GM19395 (cell line): ENCODE measurements around the gene ZNF683.
"Not testable (repeated sequence)": the region's sequence is repeated elsewhere in the genome, so short reads cannot be mapped to it uniquely, and the experiment has no call there.

ENCODE experiments used
- ATAC-seq: cut with Tn5 transposase; IDR thresholded peaks from one replicate; pipeline ENCODE4 v1.9.1; 2021; ENCODE audit warnings: mild to moderate bottlenecking, moderate library complexity; ENCODE audit not compliant: unreplicated experiment

ZNF683 gene

GRCh38 chr1:26372611-26373010 lies at the start of gene ZNF683:
Gene ZNF683 (minus strand): TSS chr1:26372750. CDS start chr1:26368571, 4,179 bp downstream.
- not testable (repeated sequence) for ATAC-seq

- ATAC-seq, result no peak
Observed at GRCh38 chr1:26419494-26419893, 46.9 kb upstream of the ZNF683 start.

DNA sequence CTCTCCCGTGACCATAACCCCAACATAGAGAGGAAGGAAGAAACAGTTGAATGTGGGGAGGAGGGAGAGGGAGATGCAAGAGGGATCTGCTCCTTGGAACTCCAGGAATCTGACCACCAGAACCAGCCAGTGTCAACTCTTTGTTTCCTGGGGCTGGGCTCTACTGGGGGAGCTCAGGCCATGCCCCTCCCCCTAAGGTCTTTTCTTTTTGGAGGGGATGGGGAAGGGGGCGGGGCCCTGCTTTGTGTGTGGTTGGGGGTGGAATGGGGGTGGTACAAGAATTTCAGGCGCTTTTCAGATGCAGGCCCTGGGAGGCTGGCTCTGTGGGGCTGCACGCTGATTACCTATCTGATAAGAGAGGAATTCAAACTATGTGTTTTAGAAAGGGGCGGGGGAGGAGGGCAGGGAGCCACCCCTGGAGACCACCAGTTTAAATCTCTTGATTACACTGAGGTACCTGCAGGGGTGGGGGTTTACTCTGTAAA lies 46.4 kb upstream of the ZNF683 start:
- ATAC-seq, result no peak

DNA sequence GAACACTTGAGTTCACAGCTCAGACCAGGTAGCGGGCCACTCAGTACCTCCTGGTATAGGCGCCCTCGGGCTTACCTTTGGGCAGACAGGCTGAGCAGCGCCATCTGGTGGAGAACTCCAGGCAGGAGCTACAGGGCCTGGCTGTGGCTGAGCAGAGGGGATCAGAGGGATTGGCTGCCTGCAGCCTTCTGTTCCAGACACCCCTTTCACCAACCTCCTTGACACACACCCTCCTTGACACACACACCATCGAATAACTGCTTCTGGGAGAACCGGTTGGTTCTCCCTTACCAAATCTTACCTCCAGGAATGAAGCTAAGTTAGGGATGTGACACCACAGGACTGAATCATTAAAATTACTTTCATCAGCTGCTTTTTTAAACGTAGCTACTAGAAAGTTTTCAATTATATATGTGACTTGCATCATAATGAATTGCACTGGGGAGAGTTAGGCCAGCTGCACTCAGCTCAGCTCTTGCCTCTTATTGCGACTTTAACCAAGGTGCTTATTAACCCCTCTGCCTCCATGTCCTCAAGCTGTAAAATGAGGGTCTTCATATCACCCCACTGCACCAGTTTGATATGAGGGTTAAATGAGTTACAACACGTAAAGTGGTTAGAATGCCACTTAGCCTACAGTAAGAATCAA lies 44.7 kb upstream of the ZNF683 start:
- no peak for ATAC-seq

DNA sequence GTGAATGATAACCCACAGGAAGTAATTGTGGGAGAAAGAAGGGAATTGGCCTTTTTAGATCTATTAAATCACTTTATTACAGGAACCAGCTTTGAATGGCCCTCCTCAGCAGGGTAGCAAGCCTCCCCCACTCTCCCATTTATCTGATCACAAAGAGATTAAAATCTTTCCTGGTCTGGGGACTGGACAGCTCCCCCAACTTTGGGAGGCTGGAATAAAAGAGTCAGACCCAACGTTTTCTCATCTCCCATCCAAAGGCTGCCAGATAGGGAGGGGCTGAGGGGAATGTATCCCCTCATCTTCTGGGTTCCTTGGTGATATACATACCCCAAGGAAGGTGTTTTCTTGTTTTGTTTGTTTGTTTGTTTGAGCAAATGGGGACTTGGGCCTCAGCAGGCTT lies 40.5 kb upstream of the ZNF683 start:
- no peak for ATAC-seq

GRCh38 chr1:26412180-26412840 lies 39.8 kb upstream of the ZNF683 start:
- ATAC-seq, result no peak

DNA sequence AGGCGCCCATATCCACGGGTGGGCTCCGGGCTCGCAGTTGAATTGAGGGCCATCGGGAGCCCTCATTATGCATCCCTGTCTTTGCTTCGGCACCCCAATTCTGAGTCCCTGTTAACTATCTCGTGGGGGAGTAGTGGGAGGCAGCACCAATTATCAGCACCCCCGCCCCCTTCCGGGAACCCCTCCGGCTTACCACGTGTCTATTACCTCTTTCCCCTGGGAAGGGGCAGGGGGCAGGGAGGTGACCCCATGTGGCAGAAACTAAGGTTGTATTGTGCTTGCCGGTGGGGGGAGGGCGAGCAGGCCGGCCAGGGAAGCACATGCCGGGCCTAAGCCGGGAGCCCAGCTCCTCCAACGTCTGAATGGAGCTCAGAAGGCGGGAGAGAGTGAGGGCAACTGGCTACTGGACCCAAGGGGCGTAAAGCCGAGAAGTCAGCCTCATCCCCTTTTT lies 39.1 kb upstream of the ZNF683 start:
- no peak for ATAC-seq

DNA sequence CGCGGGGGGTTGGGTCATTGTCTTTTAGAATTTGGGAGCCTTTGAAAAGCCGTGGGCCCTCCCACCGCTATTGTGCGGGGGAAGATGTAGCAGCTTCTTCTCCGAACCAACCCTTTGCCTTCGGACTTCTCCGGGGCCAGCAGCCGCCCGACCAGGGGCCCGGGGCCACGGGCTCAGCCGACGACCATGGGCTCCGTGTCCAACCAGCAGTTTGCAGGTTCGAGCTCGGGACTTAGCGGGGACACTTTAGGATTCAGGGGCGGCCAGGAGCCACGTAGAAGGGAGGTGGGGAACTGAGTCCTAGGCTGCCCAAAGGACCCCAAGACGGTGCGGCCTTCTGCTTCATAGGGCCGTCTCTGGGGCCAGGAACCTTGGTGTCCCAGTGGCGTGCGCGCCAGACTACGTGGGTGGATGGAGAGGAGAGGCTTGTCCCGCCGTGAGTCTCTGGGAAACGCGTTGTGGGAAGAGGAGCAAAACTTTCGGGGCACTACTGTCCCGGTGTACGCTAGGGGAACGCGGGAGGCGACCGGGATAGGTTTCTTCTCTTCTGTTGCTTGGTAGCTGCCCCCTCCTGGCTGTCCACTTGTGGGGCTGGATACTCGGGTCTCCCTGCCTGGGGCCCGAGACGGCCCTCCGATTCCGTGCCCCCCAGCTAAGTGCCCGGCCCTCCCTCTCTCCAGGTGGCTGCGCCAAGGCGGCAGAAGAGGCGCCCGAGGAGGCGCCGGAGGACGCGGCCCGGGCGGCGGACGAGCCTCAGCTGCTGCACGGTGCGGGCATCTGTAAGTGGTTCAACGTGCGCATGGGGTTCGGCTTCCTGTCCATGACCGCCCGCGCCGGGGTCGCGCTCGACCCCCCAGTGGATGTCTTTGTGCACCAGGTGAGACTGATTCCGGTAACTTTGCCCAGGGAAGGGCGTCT lies 38.4 kb upstream of the ZNF683 start, which contains the start of gene LIN28A:
Gene LIN28A, plus strand, starts transcription at position 112 of the 918 bp plus-strand sequence. Its CDS starts 75 bp downstream, at position 187.
- no peak for ATAC-seq

- no peak for ATAC-seq
Observed at GRCh38 chr1:26409191-26409807, 36.7 kb upstream of the ZNF683 start.

DNA sequence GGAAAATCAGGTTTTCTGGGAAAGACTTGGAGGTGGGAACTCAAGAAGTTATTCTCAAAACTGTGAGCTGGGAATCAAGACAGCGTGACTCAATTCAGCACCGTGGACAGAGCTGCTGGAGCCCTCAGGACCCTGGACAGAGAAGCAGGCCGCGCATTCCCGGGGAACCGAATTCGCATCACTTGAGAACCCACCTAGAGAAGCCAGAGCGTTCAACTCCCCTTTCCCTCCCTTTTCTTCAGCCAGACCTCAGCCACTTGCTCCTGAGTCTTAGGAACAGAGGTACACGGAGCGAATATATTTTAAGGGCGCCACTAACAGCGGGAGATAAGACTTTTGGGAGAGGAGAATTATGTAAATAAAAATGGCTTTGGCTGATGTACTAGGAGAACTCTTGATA lies 36.1 kb upstream of the ZNF683 start:
- no peak for ATAC-seq

DNA sequence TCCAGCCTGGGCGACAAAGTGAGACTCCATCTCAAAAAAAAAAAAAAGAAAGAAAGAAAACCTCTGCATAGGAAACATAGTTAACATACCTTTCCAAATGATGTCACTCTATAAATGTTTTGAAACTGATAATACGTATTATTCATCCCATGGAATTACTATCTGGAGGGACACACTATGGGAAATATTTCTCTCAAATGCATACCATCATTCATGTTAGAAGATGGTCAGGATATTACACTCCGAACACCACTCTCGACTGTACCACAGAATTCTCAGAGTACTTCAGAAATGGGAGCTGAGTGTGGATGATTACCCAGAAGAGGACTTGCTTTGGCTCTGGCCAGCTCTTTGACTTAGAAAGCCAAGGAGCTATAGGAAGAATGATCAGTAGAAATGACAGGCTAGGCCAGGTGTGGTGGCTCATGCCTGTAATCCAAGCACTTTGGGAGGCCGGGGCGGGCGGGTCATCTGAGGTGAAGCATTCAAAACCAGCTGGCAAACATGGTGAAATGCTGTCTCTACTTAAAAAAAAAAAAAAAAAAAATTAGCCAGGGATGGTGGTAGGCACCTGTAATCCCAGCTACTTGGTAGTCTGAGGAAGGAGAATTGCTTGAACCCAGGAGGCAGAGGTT lies 32.8 kb upstream of the ZNF683 start:
- no peak for ATAC-seq

GRCh38 chr1:26404641-26405040 lies 32.1 kb upstream of the ZNF683 start:
- no peak for ATAC-seq

GRCh38 chr1:26403656-26404055 lies 31.1 kb upstream of the ZNF683 start:
- no peak for ATAC-seq

DNA sequence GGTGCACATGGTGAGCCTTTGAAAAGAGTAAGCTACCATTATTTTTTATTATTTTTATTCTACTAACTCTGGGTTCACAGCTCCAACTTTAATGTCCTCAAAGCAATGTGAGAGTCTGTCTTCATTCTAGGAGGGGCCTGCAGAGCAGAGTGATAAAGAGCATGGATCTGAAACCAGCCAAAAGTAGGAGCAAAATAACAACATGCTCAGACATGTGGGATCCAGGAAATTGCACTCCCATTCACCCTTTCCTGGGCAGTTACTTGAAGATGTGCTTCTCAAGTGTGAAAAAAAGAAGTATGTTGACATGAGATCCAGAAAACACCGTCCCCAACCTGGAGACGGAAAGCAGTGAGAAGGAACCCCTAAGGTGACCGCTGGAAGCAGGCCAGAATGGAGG lies 29.3 kb upstream of the ZNF683 start:
- no peak for ATAC-seq

- ATAC-seq, result no peak
Observed at GRCh38 chr1:26399034-26399433, 26.5 kb upstream of the ZNF683 start.

GRCh38 chr1:26395754-26396153 lies 23.2 kb upstream of the ZNF683 start:
- no peak for ATAC-seq

GRCh38 chr1:26391450-26391849 lies 18.9 kb upstream of the ZNF683 start:
- ATAC-seq, result no peak

DNA sequence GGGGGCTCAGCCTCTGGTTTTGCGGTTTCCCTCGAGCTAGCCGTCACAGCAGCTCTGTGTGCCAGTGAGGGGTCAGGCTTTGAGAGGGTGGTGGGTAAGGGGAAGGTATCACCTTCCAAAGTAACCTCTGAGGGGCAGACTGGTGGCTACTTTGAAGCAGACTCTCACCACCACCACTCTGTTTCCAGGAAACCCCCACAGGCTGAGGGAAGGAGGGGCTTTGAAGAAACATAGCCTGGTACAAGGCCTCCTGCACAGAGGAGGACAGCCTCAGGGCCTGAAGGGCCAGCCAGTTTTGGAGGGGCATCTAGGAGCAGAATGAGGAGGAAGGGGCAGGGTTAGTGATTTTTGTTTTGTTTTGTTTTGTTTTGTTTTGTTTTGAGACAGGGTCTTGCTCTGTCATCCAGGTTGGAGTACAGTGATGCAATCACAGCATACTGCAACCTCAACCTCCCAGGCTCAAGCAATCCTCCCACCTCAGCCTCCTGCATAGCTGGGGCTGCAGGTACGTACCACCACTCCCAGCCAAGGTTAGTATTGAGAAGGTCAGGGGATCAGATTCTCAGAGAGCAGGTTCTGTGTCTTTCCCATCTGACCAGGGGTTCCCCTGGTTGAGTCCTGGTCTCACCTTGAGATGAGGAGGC lies 17.2 kb upstream of the ZNF683 start:
- ATAC-seq, result no peak

DNA sequence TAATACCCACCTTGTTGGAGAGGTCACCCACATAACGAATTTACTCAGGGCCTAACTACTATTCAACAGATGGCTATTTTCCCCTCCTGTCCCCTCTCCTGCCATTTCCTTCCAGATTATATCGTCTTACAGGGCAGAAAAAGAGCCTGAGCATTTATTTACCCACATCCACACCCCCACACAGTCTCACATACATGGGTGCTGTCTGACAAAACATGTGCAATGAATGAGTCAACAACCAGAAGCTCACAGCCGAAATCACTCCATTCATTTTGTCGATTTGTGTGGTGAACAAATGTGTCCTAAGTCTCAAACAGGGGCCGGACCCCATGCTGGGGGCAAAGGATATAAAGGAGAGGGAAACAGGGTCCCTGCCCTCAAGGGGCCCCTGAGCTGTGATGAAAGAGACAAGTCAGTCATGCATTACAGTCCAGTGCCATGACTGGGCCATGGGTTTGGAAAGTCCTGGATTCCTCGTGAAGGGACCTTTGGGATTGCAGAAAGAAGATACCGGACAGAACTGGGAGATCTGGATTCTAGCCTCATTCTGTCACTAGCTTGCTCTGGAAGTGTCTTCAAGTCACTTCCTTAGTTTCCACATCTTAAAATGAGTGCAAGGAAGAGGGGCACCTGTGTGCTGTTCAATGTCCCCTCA lies 16.4 kb upstream of the ZNF683 start:
- ATAC-seq, result no peak
